HG02798 (cell line): ENCODE results near the gene FBXL4.

Source experiments
- ATAC-seq: cut with Tn5 transposase; IDR thresholded peaks from one replicate; pipeline ENCODE4 v1.9.1; 2021; ENCODE audit warnings: mild to moderate bottlenecking; ENCODE audit not compliant: unreplicated experiment, poor library complexity

Gene FBXL4

GRCh38 chr6:98828941-98829411, 118.8 kb downstream of the FBXL4 start:
- ATAC-seq, result no peak

GRCh38 chr6:98828211-98828788, 119.4 kb downstream of the FBXL4 start:
- no peak for ATAC-seq

- no peak for ATAC-seq
Observed at GRCh38 chr6:98827295-98828159, 120.2 kb downstream of the FBXL4 start.

- no peak for ATAC-seq
Observed at GRCh38 chr6:98825600-98826230, 122.0 kb downstream of the FBXL4 start.

- ATAC-seq, result no peak
Observed at GRCh38 chr6:98824902-98825599, 122.7 kb downstream of the FBXL4 start.

GRCh38 chr6:98824162-98824901, 123.4 kb downstream of the FBXL4 start:
- ATAC-seq, result no peak

- ATAC-seq, result no peak
Observed at GRCh38 chr6:98823428-98824161, 124.2 kb downstream of the FBXL4 start.

GRCh38 chr6:98821756-98822405, 125.9 kb downstream of the FBXL4 start:
- ATAC-seq, result no peak
